ENCODE results near the gene CD109.
"Not testable (repeated sequence)": the region's sequence is repeated elsewhere in the genome, so short reads cannot be mapped to it uniquely, and the experiment has no call there.

The CD109 gene

DNA sequence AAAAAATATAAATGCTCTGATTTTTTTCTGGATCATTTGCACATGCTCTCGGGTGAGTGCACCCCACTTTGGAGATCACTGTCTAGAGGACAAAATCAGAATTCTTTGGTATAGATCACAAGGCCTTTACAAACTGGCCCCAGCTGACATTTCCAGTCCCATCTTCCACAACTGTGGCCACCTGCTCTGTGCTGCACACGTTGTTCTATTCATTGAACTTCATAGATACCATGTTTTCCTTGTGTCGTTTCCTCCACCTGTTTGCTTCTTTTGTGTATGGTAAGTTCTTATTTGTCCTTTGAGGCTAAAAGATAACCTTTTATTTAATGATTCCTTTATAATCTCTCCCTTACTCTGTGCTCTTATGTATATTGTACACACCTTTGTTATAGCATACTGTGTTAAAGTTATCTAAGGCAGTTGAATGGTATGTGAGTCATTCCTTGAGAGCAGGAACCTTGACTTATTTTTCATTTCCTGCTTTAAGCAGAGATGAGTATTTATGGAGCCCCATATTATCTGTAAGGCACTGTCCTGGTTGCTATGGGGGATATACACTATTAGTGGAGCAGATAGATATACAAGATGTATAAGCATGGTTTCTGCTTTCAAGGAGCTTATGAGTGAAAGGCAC, 30.2 kb upstream of the CD109 start:
- H3K27me3 ChIP-seq (ENCODE audit: control insufficient read depth, insufficient read depth, low read length): no peaks in the 10 kb centered on the region
- H3K4me3 ChIP-seq (ENCODE audit: low read length): no peak overlapping the region
- no CpG with 5 or more reads among the region's 3 CpGs for WGBS (ENCODE audit: insufficient coverage, insufficient read length)
- H3K27ac ChIP-seq (ENCODE audit: low read length): no peak overlapping the region
- no peaks in the 10 kb centered on the region for H3K4me1 ChIP-seq (ENCODE audit: control insufficient read depth, insufficient read depth, low read length)
- DNase-seq (ENCODE audit: low read depth, low spot score): no peak
- H3K36me3 ChIP-seq (ENCODE audit: control insufficient read depth, insufficient read depth, low read length): no peaks in the 10 kb centered on the region
- H3K9me3 ChIP-seq (ENCODE audit: control insufficient read depth, insufficient read depth, low read length): no peaks in the 10 kb centered on the region

GRCh38 chr6:73666393-73666792, 29.6 kb upstream of the CD109 start:
- H3K4me1 ChIP-seq (ENCODE audit: control insufficient read depth, insufficient read depth, low read length): no peaks in the 10 kb centered on the region
- H3K36me3 ChIP-seq (ENCODE audit: control insufficient read depth, insufficient read depth, low read length): no peaks in the 10 kb centered on the region
- no peaks in the 10 kb centered on the region for H3K9me3 ChIP-seq (ENCODE audit: control insufficient read depth, insufficient read depth, low read length)
- no peak overlapping the region for H3K27ac ChIP-seq (ENCODE audit: low read length)
- H3K4me3 ChIP-seq (ENCODE audit: low read length): no peak overlapping the region
- no peak for DNase-seq (ENCODE audit: low read depth, low spot score)
- H3K27me3 ChIP-seq (ENCODE audit: control insufficient read depth, insufficient read depth, low read length): no peaks in the 10 kb centered on the region
- WGBS (ENCODE audit: insufficient coverage, insufficient read length): no CpG with 5 or more reads among the region's 2 CpGs

- H3K9me3 ChIP-seq (ENCODE audit: control insufficient read depth, insufficient read depth, low read length): no peaks in the 10 kb centered on the region
- H3K27me3 ChIP-seq (ENCODE audit: control insufficient read depth, insufficient read depth, low read length): no peaks in the 10 kb centered on the region
- H3K4me3 ChIP-seq (ENCODE audit: low read length): no peak overlapping the region
- H3K27ac ChIP-seq (ENCODE audit: low read length): no peak overlapping the region
- H3K4me1 ChIP-seq (ENCODE audit: control insufficient read depth, insufficient read depth, low read length): no peaks in the 10 kb centered on the region
- WGBS (ENCODE audit: insufficient coverage, insufficient read length): no CpG with 5 or more reads among the region's 1 CpG
- no peak for DNase-seq (ENCODE audit: low read depth, low spot score)
- no peaks in the 10 kb centered on the region for H3K36me3 ChIP-seq (ENCODE audit: control insufficient read depth, insufficient read depth, low read length)
Observed at GRCh38 chr6:73667798-73668197, 28.2 kb upstream of the CD109 start.

- Histone ChIP-seq H3K4me3 (ENCODE audit: low read length) (no peak overlapping the region), H3K36me3 (ENCODE audit: control insufficient read depth, insufficient read depth, low read length) (no peaks in the 10 kb centered on the region), H3K9me3 (ENCODE audit: control insufficient read depth, insufficient read depth, low read length) (no peaks in the 10 kb centered on the region), H3K4me1 (ENCODE audit: control insufficient read depth, insufficient read depth, low read length) (no peaks in the 10 kb centered on the region), H3K27ac (ENCODE audit: low read length) (no peak overlapping the region), H3K27me3 (ENCODE audit: control insufficient read depth, insufficient read depth, low read length) (no peaks in the 10 kb centered on the region)
- no CpG with 5 or more reads among the region's 1 CpG for WGBS (ENCODE audit: insufficient coverage, insufficient read length)
- no peak for DNase-seq (ENCODE audit: low read depth, low spot score)
Observed at GRCh38 chr6:73669005-73669404, 27.0 kb upstream of the CD109 start.

DNA sequence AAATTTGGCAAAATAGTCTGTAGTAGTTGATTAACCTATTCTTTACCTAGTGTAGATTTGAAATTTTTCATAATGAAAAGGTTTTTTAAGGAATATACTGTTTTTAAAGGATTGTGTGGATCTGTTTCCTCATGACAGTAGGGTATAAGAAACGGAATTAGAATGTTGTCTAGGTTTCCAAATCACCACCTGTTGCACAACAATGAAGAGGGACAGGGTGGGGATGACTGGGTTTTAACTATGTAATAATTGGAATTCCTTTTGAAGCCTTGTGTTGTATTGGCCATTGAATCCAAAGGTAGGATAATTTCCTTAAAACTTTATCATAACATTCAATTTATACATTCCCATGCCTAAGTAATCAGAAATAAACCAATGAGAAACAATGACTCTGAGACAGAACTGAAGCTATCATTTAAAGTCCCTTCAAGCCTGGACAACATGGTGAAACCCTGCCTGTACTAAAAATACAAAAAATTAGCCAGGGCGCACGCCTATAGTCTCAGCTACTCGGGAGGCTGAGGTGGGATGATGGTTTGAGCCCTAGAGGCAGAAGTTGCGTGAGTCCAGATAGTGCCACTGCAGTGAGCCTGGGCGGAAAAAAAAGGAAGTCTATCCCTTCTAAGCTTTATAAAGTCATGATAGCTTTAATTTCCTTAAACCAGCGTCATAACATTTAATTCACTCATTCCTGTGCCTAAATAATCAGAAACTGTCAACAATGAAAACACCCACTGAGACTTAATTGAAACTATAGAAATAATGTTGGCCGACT, 23.9 kb upstream of the CD109 start:
- Histone ChIP-seq H3K36me3 (ENCODE audit: control insufficient read depth, insufficient read depth, low read length) (no peaks in the 10 kb centered on the region), H3K27ac (ENCODE audit: low read length) (no peak overlapping the region), H3K9me3 (ENCODE audit: control insufficient read depth, insufficient read depth, low read length) (no peaks in the 10 kb centered on the region), H3K4me3 (ENCODE audit: low read length) (no peak overlapping the region), H3K27me3 (ENCODE audit: control insufficient read depth, insufficient read depth, low read length) (no peaks in the 10 kb centered on the region), H3K4me1 (ENCODE audit: control insufficient read depth, insufficient read depth, low read length) (no peaks in the 10 kb centered on the region)
- WGBS (ENCODE audit: insufficient coverage, insufficient read length): no CpG with 5 or more reads among the region's 8 CpGs
- DNase-seq (ENCODE audit: low read depth, low spot score): no peak

- no peaks in the 10 kb centered on the region for H3K9me3 ChIP-seq (ENCODE audit: control insufficient read depth, insufficient read depth, low read length)
- H3K27me3 ChIP-seq (ENCODE audit: control insufficient read depth, insufficient read depth, low read length): no peaks in the 10 kb centered on the region
- DNase-seq (ENCODE audit: low read depth, low spot score): no peak
- no peaks in the 10 kb centered on the region for H3K36me3 ChIP-seq (ENCODE audit: control insufficient read depth, insufficient read depth, low read length)
- WGBS (ENCODE audit: insufficient coverage, insufficient read length): no CpG with 5 or more reads among the region's 4 CpGs
- no peak overlapping the region for H3K27ac ChIP-seq (ENCODE audit: low read length)
- no peaks in the 10 kb centered on the region for H3K4me1 ChIP-seq (ENCODE audit: control insufficient read depth, insufficient read depth, low read length)
- no peak overlapping the region for H3K4me3 ChIP-seq (ENCODE audit: low read length)
Observed at GRCh38 chr6:73675466-73676098, 20.4 kb upstream of the CD109 start.

DNA sequence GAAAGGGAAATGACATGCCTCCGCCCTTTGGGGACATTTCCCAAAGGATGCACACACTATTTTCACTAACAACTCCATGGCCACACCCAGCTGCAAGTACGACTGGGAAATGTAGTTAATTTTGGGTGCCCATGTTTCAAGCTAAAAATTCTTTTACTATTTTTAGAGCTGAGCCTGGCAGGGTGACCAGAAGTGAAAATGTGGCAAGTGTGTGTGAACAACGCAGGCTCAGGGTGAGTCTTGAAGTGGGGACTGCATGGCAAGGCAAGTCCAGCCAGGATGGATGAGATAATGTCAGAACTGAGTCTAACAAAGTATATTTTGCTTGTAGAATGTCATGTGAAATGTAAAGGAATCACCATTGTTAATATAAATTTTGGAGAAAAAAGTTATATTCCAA, 17.0 kb upstream of the CD109 start:
- WGBS (ENCODE audit: insufficient coverage, insufficient read length): no CpG with 5 or more reads among the region's 3 CpGs
- H3K4me1 ChIP-seq (ENCODE audit: control insufficient read depth, insufficient read depth, low read length): no peaks in the 10 kb centered on the region
- H3K27me3 ChIP-seq (ENCODE audit: control insufficient read depth, insufficient read depth, low read length): no peaks in the 10 kb centered on the region
- no peaks in the 10 kb centered on the region for H3K36me3 ChIP-seq (ENCODE audit: control insufficient read depth, insufficient read depth, low read length)
- no peak overlapping the region for H3K27ac ChIP-seq (ENCODE audit: low read length)
- no peak overlapping the region for H3K4me3 ChIP-seq (ENCODE audit: low read length)
- DNase-seq (ENCODE audit: low read depth, low spot score): no peak
- no peaks in the 10 kb centered on the region for H3K9me3 ChIP-seq (ENCODE audit: control insufficient read depth, insufficient read depth, low read length)

GRCh38 chr6:73679846-73680245, 16.2 kb upstream of the CD109 start:
- not testable (repeated sequence) for H3K27me3 ChIP-seq (ENCODE audit: control insufficient read depth, insufficient read depth, low read length); H3K27ac ChIP-seq (ENCODE audit: low read length); H3K4me1 ChIP-seq (ENCODE audit: control insufficient read depth, insufficient read depth, low read length); H3K36me3 ChIP-seq (ENCODE audit: control insufficient read depth, insufficient read depth, low read length); H3K4me3 ChIP-seq (ENCODE audit: low read length); H3K9me3 ChIP-seq (ENCODE audit: control insufficient read depth, insufficient read depth, low read length); DNase-seq (ENCODE audit: low read depth, low spot score)
- WGBS (ENCODE audit: insufficient coverage, insufficient read length): 100% methylated on average over 1 of the region's 5 CpGs

GRCh38 chr6:73680289-73680918, 15.6 kb upstream of the CD109 start:
- no CpG with 5 or more reads among the region's 5 CpGs for WGBS (ENCODE audit: insufficient coverage, insufficient read length)
- Histone ChIP-seq H3K27me3 (ENCODE audit: control insufficient read depth, insufficient read depth, low read length) (no peaks in the 10 kb centered on the region), H3K36me3 (ENCODE audit: control insufficient read depth, insufficient read depth, low read length) (no peaks in the 10 kb centered on the region), H3K4me1 (ENCODE audit: control insufficient read depth, insufficient read depth, low read length) (no peaks in the 10 kb centered on the region), H3K27ac (ENCODE audit: low read length) (no peak overlapping the region), H3K4me3 (ENCODE audit: low read length) (no peak overlapping the region), H3K9me3 (ENCODE audit: control insufficient read depth, insufficient read depth, low read length) (no peaks in the 10 kb centered on the region)
- no peak for DNase-seq (ENCODE audit: low read depth, low spot score)

GRCh38 chr6:73683574-73683973, 12.4 kb upstream of the CD109 start:
- not testable (repeated sequence) for H3K9me3 ChIP-seq (ENCODE audit: control insufficient read depth, insufficient read depth, low read length); H3K4me1 ChIP-seq (ENCODE audit: control insufficient read depth, insufficient read depth, low read length); H3K27me3 ChIP-seq (ENCODE audit: control insufficient read depth, insufficient read depth, low read length); H3K27ac ChIP-seq (ENCODE audit: low read length); H3K4me3 ChIP-seq (ENCODE audit: low read length); DNase-seq (ENCODE audit: low read depth, low spot score); H3K36me3 ChIP-seq (ENCODE audit: control insufficient read depth, insufficient read depth, low read length)
- no CpG with 5 or more reads among the region's 2 CpGs for WGBS (ENCODE audit: insufficient coverage, insufficient read length)
